Naive thymus-derived CD4-positive, alpha-beta T cell (primary cell): ENCODE results near the gene MRPL37. TPM values are rescaled to one million over a fixed set of nuclear protein-coding genes. Genes with fewer than 3 reads are reported as not detected.

ENCODE experiments used
- ATAC-seq: fragments of 150-1000 bp; cut with Tn5 transposase; 2 replicates; pipeline ENCODE4 v1.10.0; 2021; ENCODE audit warnings: mild to moderate bottlenecking, moderate library complexity
- CTCF ChIA-PET: fragments of 350-600 bp; sonication (Branson Sonifier 250); formaldehyde crosslinking; loops from one replicate; lab custom pipeline; 2021; ENCODE audit warnings: antibody characterized with exemption; lab: Charles Lee
- POLR2A ChIA-PET: fragments of 350-600 bp; sonication (Branson Sonifier 250); formaldehyde crosslinking; loops from one replicate; lab custom pipeline; 2021; ENCODE audit warnings: antibody characterized with exemption, inconsistent platforms; lab: Charles Lee
- DNase-seq, 9 donors: peaks; one replicate each; pipeline versions ENCODE4 v3.0.0 to v3.0.0-alpha.2; 2020 to 2022; ENCODE audit warnings: mixed read lengths in 1 of 9
- H3K27ac ChIP-seq: one replicate; pipeline ENCODE4 v1.7.0; 2013; ENCODE audit warnings: mild to moderate bottlenecking, low read depth, low read length, moderate library complexity
- H3K27me3 ChIP-seq, 2 donors: one replicate each; pipeline ENCODE4 v1.7.0; 2013; ENCODE audit warnings: low read length in 2 of 2, mild to moderate bottlenecking in 2 of 2, moderate library complexity in 2 of 2; ENCODE audit not compliant: control insufficient read depth in 2 of 2, insufficient read depth in 2 of 2
- H3K36me3 ChIP-seq, 3 experiments: 1 replicate in 2 of 3; 2 replicates in 1 of 3; pipeline ENCODE4 v1.7.0; 2013; ENCODE audit warnings: low read length in 3 of 3, mild to moderate bottlenecking in 3 of 3, moderate library complexity in 1 of 3; ENCODE audit not compliant: insufficient read depth in 3 of 3, control insufficient read depth in 2 of 3
- H3K4me1 ChIP-seq, 2 donors: one replicate each; pipeline ENCODE4 v1.7.0; 2013; ENCODE audit warnings: low read length in 2 of 2, mild to moderate bottlenecking in 2 of 2, moderate library complexity in 1 of 2; ENCODE audit not compliant: control insufficient read depth in 2 of 2, insufficient read depth in 2 of 2
- H3K4me3 ChIP-seq: 2 replicates; pipeline ENCODE4 v1.7.0; 2013; ENCODE audit warnings: mild to moderate bottlenecking, low read length
- H3K9me3 ChIP-seq, 3 experiments: 1 replicate in 2 of 3; 2 replicates in 1 of 3; pipeline ENCODE4 v1.7.0; 2013; ENCODE audit warnings: low read length in 3 of 3; ENCODE audit not compliant: control insufficient read depth in 2 of 3
- H3K27ac Mint-ChIP-seq, 9 donors: one replicate each; pipeline ENCODE4 v1.8.0; 2020 to 2022; ENCODE audit warnings: mixed read lengths in 9 of 9, mild to moderate bottlenecking in 8 of 9, moderate library complexity in 5 of 9, inconsistent platforms in 2 of 9
- H3K27me3 Mint-ChIP-seq, 5 donors: one replicate each; pipeline ENCODE4 v1.8.0; 2021 to 2022; ENCODE audit warnings: mixed read lengths in 5 of 5, mild to moderate bottlenecking in 1 of 5
- H3K36me3 Mint-ChIP-seq, 5 donors: one replicate each; pipeline ENCODE4 v1.8.0; 2020 to 2022; ENCODE audit warnings: mixed read lengths in 5 of 5, mild to moderate bottlenecking in 3 of 5, inconsistent platforms in 1 of 5
- H3K4me1 Mint-ChIP-seq, 7 donors: one replicate each; pipeline ENCODE4 v1.8.0; 2020 to 2022; ENCODE audit warnings: mixed read lengths in 7 of 7, mild to moderate bottlenecking in 3 of 7, inconsistent platforms in 1 of 7
- H3K4me3 Mint-ChIP-seq, 10 donors: one replicate each; pipeline ENCODE4 v1.8.0; 2020 to 2022; ENCODE audit warnings: mild to moderate bottlenecking in 10 of 10, mixed read lengths in 10 of 10, moderate library complexity in 6 of 10, inconsistent platforms in 2 of 10
- H3K9me3 Mint-ChIP-seq, 11 donors: one replicate each; pipeline ENCODE4 v1.8.0; 2020 to 2022; ENCODE audit warnings: mixed read lengths in 11 of 11, mild to moderate bottlenecking in 4 of 11, inconsistent platforms in 1 of 11, moderate library complexity in 1 of 11
- intact Hi-C, 2 donors: fragments of 100-400 bp; cut with micrococcal nuclease; formaldehyde crosslinking; loops; one replicate each; pipeline ENCODE4 v1.15.1; 2023
- polyA plus RNA-seq, 2 donors: library from polyadenylated mRNA; unstranded; fragments of 300-500 nt; fragmentation: Illumina TruSeq; gene quantifications; one replicate each; pipeline ENCODE4 v1.2.3, GENCODE V29; 2021
- total RNA-seq, 6 experiments: library from RNA in 5 of 6; stranded (reverse) in 5 of 6; gene quantifications; 1 replicate in 5 of 6; 2 replicates in 1 of 6; pipeline ENCODE4 v1.2.3 and lab custom pipeline; 2021 to 2026

Gene MRPL37
- total and polyA plus RNA-seq, 7 experiments from 2014 or later: 25.4 to 86.7 (median 36.6) TPM

DNA sequence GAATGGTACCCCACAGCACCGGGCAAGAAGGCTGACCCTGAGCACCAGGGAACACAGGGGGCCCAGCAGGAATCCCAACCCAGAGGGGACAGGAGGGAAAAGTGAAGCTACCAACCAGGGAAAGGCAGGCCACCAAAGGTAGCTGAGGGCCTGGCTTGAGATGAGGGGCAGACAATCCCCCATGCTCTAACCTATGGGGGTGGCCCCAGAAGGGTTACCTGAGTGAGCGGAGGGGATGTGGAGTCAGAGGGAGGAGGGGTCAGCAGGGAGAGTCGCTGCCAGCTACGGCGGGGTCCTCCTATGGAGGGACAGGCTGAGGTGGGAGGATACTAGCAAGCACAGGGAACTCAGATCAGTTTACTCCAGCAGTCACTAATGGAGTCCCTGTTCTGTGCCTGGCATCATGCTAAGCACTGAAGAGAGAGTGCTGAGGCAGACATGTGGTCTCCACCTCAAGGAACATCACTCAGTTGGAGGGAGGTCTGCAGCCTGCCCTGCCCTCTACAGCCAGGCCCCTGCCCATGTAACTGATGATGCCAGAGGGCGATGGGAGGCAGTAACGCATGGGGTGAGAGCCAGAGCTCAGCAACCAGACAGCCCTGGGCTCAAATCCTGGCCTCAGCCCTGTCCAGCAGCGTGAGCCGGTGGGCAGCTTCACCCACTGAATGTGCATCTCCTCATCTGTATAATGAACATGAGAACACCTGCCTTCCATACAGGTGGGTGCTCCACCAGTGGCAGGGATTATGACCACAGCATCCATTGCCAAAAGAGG, 21.5 kb upstream of the MRPL37 start:
- H3K4me1 ChIP-seq: no peaks in the 10 kb centered on the region
- no peak for DNase-seq
- H3K27ac ChIP-seq: no peak overlapping the region
- ATAC-seq: no peak
- no peaks in the 10 kb centered on the region for H3K9me3 ChIP-seq
- POLR2A ChIA-PET: no interaction called here
- H3K9me3 Mint-ChIP-seq: no peaks in the 10 kb centered on the region
- H3K4me3 ChIP-seq: no peak overlapping the region
- H3K4me3 Mint-ChIP-seq: no peak overlapping the region
- no peak overlapping the region for H3K27ac Mint-ChIP-seq
- H3K27me3 Mint-ChIP-seq: no peaks in the 10 kb centered on the region
- intact Hi-C loops: no loop called here
- H3K36me3 ChIP-seq: peaks cover 0 to 37% (median 0%) of the 10 kb centered on the region in 3 experiments
- H3K36me3 Mint-ChIP-seq: peaks cover 0 to 27% (median 4%) of the 10 kb centered on the region in 5 donors
- CTCF ChIA-PET: interaction anchor here (1.0 kb wide), 1 partner anchor 309 kb away, joined by 4 read pairs; no protein-coding TSS in a partner anchor
- no peaks in the 10 kb centered on the region for H3K27me3 ChIP-seq
- H3K4me1 Mint-ChIP-seq: peaks cover 0 to 7% (median 0%) of the 10 kb centered on the region in 7 donors

DNA sequence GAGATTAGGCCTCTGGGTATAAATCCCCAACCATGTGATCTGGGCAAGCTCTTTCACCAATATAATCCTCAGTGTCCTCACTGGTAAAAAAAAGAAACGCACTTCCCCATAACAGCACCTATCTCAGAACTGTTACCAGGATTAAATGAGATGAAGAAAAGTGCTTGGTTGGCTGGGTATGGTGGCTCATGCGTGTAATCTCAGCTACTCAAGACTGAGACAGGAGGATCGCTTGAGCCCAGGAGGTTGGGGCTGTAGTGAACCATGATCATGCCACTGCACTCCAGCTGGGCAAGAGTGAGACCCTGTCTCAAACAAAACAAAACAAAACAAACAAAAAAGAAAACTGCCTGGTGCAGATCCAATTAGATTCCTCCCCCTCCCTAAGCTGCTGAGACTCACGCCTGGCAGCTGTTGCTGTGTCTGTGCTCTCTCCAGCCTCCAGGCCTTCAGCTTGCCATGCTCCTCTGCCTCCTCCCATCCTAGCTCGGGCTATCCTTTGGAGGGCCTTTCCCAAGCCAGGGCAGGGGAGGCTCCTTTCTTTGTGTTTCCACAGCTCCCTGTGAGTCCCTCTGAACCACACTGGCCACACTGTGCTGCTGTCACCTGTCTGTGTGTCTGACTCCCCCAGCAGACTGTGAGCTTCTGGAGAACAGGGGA, 19.1 kb upstream of the MRPL37 start:
- Histone ChIP-seq H3K4me3 (no peak overlapping the region), H3K36me3 (peaks cover 0 to 36% (median 0%) of the 10 kb centered on the region in 3 experiments), H3K27ac (no peak overlapping the region), H3K27me3 (no peaks in the 10 kb centered on the region), H3K4me1 (no peaks in the 10 kb centered on the region), H3K9me3 (no peaks in the 10 kb centered on the region)
- no peaks in the 10 kb centered on the region for H3K4me1 Mint-ChIP-seq
- peaks cover 2 to 37% (median 10%) of the 10 kb centered on the region in 5 donors for H3K36me3 Mint-ChIP-seq
- no peaks in the 10 kb centered on the region for H3K27me3 Mint-ChIP-seq
- DNase-seq: no peak
- no peak for ATAC-seq
- peaks cover 0 to 4% (median 0%) of the 10 kb centered on the region in 11 donors for H3K9me3 Mint-ChIP-seq
- H3K27ac Mint-ChIP-seq: peak overlapping the region in 1 of 9 donors; percentile 17
- intact Hi-C loops: loop anchor here (1.0 to 5.0 kb wide), 4 partner anchors 222 to 309 kb away; no protein-coding TSS in a partner anchor
- ChIA-PET POLR2A (no interaction called here), CTCF (interaction anchor here (1.2 to 1.4 kb wide), 2 partner anchors 308 to 313 kb away, joined by 3 to 8 read pairs; no protein-coding TSS in a partner anchor)
- no peak overlapping the region for H3K4me3 Mint-ChIP-seq

DNA sequence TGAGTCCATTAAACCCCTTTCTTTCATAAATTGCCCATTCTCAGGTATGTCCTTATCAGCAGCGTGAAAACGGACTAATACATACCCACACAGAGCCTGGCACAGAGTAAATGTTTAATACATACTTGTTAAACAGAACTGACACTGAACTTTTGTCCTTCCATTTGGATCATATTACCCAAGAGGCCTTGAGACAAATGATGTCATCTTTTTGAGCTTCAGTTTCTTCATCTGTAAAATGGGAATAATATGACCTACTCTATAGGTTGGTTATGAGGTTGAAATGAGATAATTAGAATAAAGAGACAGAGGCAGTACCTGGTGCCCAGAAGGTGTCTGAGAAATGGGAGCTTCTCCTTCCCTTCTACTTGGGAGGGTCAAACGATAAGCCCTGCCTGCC, 13.9 kb upstream of the MRPL37 start:
- no peaks in the 10 kb centered on the region for H3K9me3 ChIP-seq
- CTCF ChIA-PET: no interaction called here

DNA sequence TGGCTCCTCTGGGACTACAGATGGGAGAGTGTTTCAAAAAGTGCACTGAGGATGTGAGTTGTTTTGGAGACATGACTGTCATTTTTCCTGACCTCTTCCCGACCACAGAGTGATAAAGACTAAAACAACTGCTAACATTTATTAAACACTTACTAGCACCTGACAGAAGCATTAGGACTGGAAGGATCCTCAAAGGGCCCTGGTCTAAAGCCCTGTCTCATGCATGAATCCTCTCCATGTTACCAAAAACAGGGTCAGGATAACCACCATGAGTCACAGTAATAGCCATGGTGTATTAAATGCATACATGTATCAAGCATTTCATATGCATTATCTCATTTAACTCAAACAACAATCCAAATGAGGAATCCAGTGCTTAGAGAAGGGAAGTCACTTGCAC, 11.7 kb upstream of the MRPL37 start:
- ATAC-seq (no peak), DNase-seq (no peak)
- CTCF ChIA-PET: no interaction called here
- H3K27me3 ChIP-seq: no peaks in the 10 kb centered on the region
- Mint-ChIP-seq H3K4me3 (no peak overlapping the region), H3K9me3 (peaks cover 0 to 4% (median 0%) of the 10 kb centered on the region in 11 donors), H3K4me1 (peaks cover 0 to 1% (median 0%) of the 10 kb centered on the region in 7 donors), H3K27me3 (no peaks in the 10 kb centered on the region), H3K36me3 (peaks cover 5 to 52% (median 24%) of the 10 kb centered on the region in 5 donors), H3K27ac (peak overlapping the region in 1 of 9 donors; percentile 17)
- POLR2A ChIA-PET: no interaction called here
- H3K9me3 ChIP-seq: no peaks in the 10 kb centered on the region
- H3K27ac ChIP-seq: no peak overlapping the region
- intact Hi-C loops: no loop called here
- no peak overlapping the region for H3K4me3 ChIP-seq
- peaks cover 0 to 48% (median 0%) of the 10 kb centered on the region in 3 experiments for H3K36me3 ChIP-seq
- H3K4me1 ChIP-seq: no peaks in the 10 kb centered on the region

More for the DNA sequence above, 13.9 kb upstream of the MRPL37 start:
- Mint-ChIP-seq H3K4me3 (no peak overlapping the region), H3K4me1 (no peaks in the 10 kb centered on the region), H3K36me3 (peaks cover 5 to 55% (median 17%) of the 10 kb centered on the region in 5 donors), H3K27me3 (no peaks in the 10 kb centered on the region), H3K9me3 (peaks cover 0 to 4% (median 0%) of the 10 kb centered on the region in 11 donors), H3K27ac (peak overlapping the region in 1 of 9 donors; percentile 14)
- Histone ChIP-seq H3K4me1 (no peaks in the 10 kb centered on the region), H3K4me3 (no peak overlapping the region), H3K27ac (no peak overlapping the region), H3K36me3 (peaks cover 0 to 45% (median 0%) of the 10 kb centered on the region in 3 experiments), H3K27me3 (no peaks in the 10 kb centered on the region)
- intact Hi-C loops: no loop called here
- ATAC-seq (no peak), DNase-seq (no peak)
- POLR2A ChIA-PET: no interaction called here

DNA sequence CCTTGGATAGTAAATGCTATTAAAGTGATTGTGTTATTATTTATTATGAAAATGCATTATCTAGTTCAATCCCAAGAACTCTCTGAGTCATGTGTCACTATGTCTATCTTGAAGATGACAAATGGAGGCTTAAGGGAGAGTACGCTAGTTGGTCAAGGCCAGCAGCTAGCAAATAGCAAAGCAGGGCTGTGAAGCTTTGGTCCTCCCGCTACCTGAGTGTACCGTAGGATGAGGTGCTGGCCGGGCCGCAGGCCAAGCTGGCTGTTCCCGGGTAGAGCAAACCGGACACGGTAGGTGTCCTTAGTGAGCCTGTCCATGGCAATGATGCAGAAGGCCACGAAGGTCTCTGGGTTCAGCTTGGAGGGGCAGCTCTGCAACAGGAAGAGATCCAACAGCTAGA, 9.4 kb upstream of the MRPL37 start:
- Mint-ChIP-seq H3K27ac (no peak overlapping the region), H3K4me1 (peaks cover 0 to 1% (median 0%) of the 10 kb centered on the region in 7 donors), H3K27me3 (no peaks in the 10 kb centered on the region), H3K9me3 (peaks cover 0 to 2% (median 0%) of the 10 kb centered on the region in 11 donors), H3K36me3 (peaks cover 5 to 56% (median 19%) of the 10 kb centered on the region in 5 donors), H3K4me3 (no peak overlapping the region)
- ATAC-seq (no peak), DNase-seq (no peak)
- Histone ChIP-seq H3K36me3 (peaks cover 0 to 53% (median 0%) of the 10 kb centered on the region in 3 experiments), H3K4me3 (no peak overlapping the region), H3K27ac (no peak overlapping the region), H3K9me3 (no peaks in the 10 kb centered on the region), H3K27me3 (no peaks in the 10 kb centered on the region), H3K4me1 (no peaks in the 10 kb centered on the region)
- intact Hi-C loops: no loop called here
- POLR2A ChIA-PET: interaction anchor here (0.7 kb wide), 1 partner anchor 9 kb away, joined by 3 read pairs; the partner anchor contains the start of genes CYB5RL and MRPL37
- CTCF ChIA-PET: no interaction called here

DNA sequence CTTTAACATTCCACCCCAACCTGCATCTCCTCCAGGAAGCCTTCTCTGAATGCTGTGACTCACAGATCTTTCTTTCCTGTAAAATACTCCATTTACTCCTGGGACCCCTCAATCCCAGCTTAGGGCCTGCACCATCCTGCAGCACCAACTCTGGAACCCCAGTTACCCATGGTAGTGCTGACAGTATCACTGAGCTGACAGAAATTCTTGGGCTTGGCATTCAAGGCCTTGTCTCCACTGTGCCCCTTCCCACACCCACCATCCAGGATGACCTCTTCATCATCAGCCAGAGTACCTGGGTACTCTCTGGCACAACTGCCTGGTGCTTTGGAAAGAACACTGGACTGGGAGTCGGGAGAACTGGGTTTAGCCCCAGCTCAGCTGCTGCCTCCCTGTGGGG, 8.4 kb upstream of the MRPL37 start:
- Histone ChIP-seq H3K4me3 (no peak overlapping the region), H3K9me3 (no peaks in the 10 kb centered on the region), H3K4me1 (no peaks in the 10 kb centered on the region), H3K27me3 (no peaks in the 10 kb centered on the region), H3K36me3 (peaks cover 0 to 56% (median 0%) of the 10 kb centered on the region in 3 experiments), H3K27ac (no peak overlapping the region)
- DNase-seq (no peak), ATAC-seq (no peak)
- no peak overlapping the region for H3K4me3 Mint-ChIP-seq
- H3K9me3 Mint-ChIP-seq: no peaks in the 10 kb centered on the region
- H3K27ac Mint-ChIP-seq: no peak overlapping the region
- ChIA-PET POLR2A (no interaction called here), CTCF (no interaction called here)
- H3K36me3 Mint-ChIP-seq: peaks cover 0 to 48% (median 14%) of the 10 kb centered on the region in 5 donors
- H3K4me1 Mint-ChIP-seq: peaks cover 0 to 1% (median 0%) of the 10 kb centered on the region in 7 donors
- intact Hi-C loops: no loop called here
- H3K27me3 Mint-ChIP-seq: no peaks in the 10 kb centered on the region
